T-cell (primary cell): ENCODE measurements around the gene SMYD4. TPM values are rescaled to one million over a fixed set of nuclear protein-coding genes. Genes with fewer than 3 reads are reported as not detected.
"Not testable (repeated sequence)": the region's sequence is repeated elsewhere in the genome, so short reads cannot be mapped to it uniquely, and the experiment has no call there.

Source experiments
- ATAC-seq, 4 experiments: fragments of 200-7000 bp in 3 of 4; fragments of 150-1000 bp in 1 of 4; cut with Tn5 transposase; replicated peaks in 1 of 4; 1 replicate in 3 of 4; 2 replicates in 1 of 4; pipeline ENCODE4 v1.10.0; 2021; ENCODE audit warnings: moderate library complexity in 3 of 4, mild to moderate bottlenecking in 2 of 4, moderate number of reproducible peaks in 1 of 4
- CTCF ChIA-PET, 2 donors: fragments of 300-600 bp; sonication (Branson Sonifier 250); formaldehyde crosslinking; loops; one replicate each; lab custom pipeline; 2022; ENCODE audit warnings: antibody characterized with exemption in 2 of 2; lab: Charles Lee
- POLR2A ChIA-PET, 2 donors: fragments of 300-600 bp; sonication (Branson Sonifier 250); formaldehyde crosslinking; loops; one replicate each; lab custom pipeline; 2022; ENCODE audit warnings: antibody characterized with exemption in 2 of 2; lab: Charles Lee
- DNase-seq, 35 experiments: peaks; one replicate each; pipeline versions ENCODE4 v3.0.0 to v3.0.0-alpha.2; 2013 to 2023
- H3K27ac ChIP-seq: one replicate; pipeline ENCODE4 v1.5.1; 2013; ENCODE audit warnings: low read length
- H3K27me3 ChIP-seq, 2 experiments: replicated peaks in 1 of 2; 1 replicate in 1 of 2; 2 replicates in 1 of 2; pipeline versions ENCODE4 v1.6.1 to v1.7.0; 2013; ENCODE audit warnings: low read length in 1 of 2, mixed read lengths in 1 of 2; ENCODE audit not compliant: control insufficient read depth in 2 of 2, insufficient read depth in 2 of 2; ENCODE audit errors: extremely low read depth in 1 of 2
- H3K36me3 ChIP-seq, 2 donors: 1 replicate in 1 of 2; 2 replicates in 1 of 2; pipeline versions ENCODE4 v1.6.1 to v1.7.0; 2013; ENCODE audit warnings: low read length in 1 of 2; ENCODE audit not compliant: control insufficient read depth in 2 of 2, insufficient read depth in 1 of 2; ENCODE audit errors: extremely low read depth in 1 of 2
- H3K4me1 ChIP-seq, 2 experiments: 1 replicate in 1 of 2; 2 replicates in 1 of 2; pipeline versions ENCODE4 v1.6.1 to v1.7.0; 2013; ENCODE audit warnings: low read length in 2 of 2, mixed read lengths in 1 of 2; ENCODE audit not compliant: insufficient read depth in 2 of 2, control insufficient read depth in 1 of 2; ENCODE audit errors: extremely low read depth in 1 of 2
- H3K4me3 ChIP-seq, 2 donors: 1 replicate in 1 of 2; 2 replicates in 1 of 2; pipeline versions ENCODE4 v1.5.1 to v1.7.0; 2013; ENCODE audit warnings: mild to moderate bottlenecking in 2 of 2, low read length in 1 of 2, moderate library complexity in 1 of 2; ENCODE audit not compliant: control insufficient read depth in 1 of 2; ENCODE audit errors: extremely low read depth in 1 of 2
- H3K9me3 ChIP-seq: 2 replicates; pipeline ENCODE4 v1.7.0; 2013
- H3K27ac Mint-ChIP-seq, 2 donors: one replicate each; pipeline ENCODE4 v1.8.0; 2020 to 2021; ENCODE audit warnings: mild to moderate bottlenecking in 2 of 2, mixed read lengths in 2 of 2
- H3K27me3 Mint-ChIP-seq, 2 donors: one replicate each; pipeline ENCODE4 v1.8.0; 2021 to 2022; ENCODE audit warnings: mixed read lengths in 2 of 2
- H3K36me3 Mint-ChIP-seq: one replicate; pipeline ENCODE4 v1.8.0; 2021; ENCODE audit warnings: mixed read lengths
- H3K4me1 Mint-ChIP-seq, 3 donors: one replicate each; pipeline ENCODE4 v1.8.0; 2020 to 2022; ENCODE audit warnings: mixed read lengths in 3 of 3, mild to moderate bottlenecking in 1 of 3
- H3K4me3 Mint-ChIP-seq, 3 donors: one replicate each; pipeline ENCODE4 v1.8.0; 2020 to 2022; ENCODE audit warnings: mild to moderate bottlenecking in 3 of 3, mixed read lengths in 3 of 3, moderate library complexity in 3 of 3
- H3K9me3 Mint-ChIP-seq, 3 donors: one replicate each; pipeline ENCODE4 v1.8.0; 2020 to 2022; ENCODE audit warnings: mixed read lengths in 3 of 3
- WGBS: methylation state at CpG from one replicate; pipeline ENCODE4 v1.1.5; 2013; ENCODE audit warnings: missing lambda C conversion rate; ENCODE audit not compliant: insufficient coverage; 5-methylcytosine and 5-hydroxymethylcytosine counted together
- total RNA-seq, 35 experiments: library from RNA in 6 of 35; stranded (reverse) in 6 of 35; fragments of 120-200 nt in 1 of 35; gene quantifications; one replicate each; pipeline versions ENCODE4 v1.2.1 to v1.2.4 and lab custom pipeline; 2013 to 2026

Gene SMYD4
- total RNA-seq, 5 donors from 2014 or later (not counting 1 experiment from before 2014, with no cell fraction given): 24.4 to 42.7 (median 38.5) TPM

GRCh38 chr17:1820528-1821252 is 9.0 kb downstream of the SMYD4 start:
- H3K27me3 Mint-ChIP-seq: no peaks in the 10 kb centered on the region
- no peaks in the 10 kb centered on the region for H3K9me3 Mint-ChIP-seq
- H3K27ac Mint-ChIP-seq: peak overlapping the region; percentile 24 to 45
- H3K4me3 Mint-ChIP-seq: no peak overlapping the region
- WGBS: 100% methylated on average over 1 of the region's 7 CpGs
- DNase-seq: no peak
- Histone ChIP-seq H3K9me3 (no peaks in the 10 kb centered on the region), H3K36me3 (peaks cover 0 to 15% of the 10 kb centered on the region in 2 donors), H3K27ac (no peak overlapping the region), H3K4me1 (peaks cover 6 to 21% of the 10 kb centered on the region in 2 experiments), H3K4me3 (no peak overlapping the region), H3K27me3 (no peaks in the 10 kb centered on the region)
- no peak for ATAC-seq
- CTCF ChIA-PET: interaction anchor here in 1 of 2 donors (0.6 kb wide), 1 partner anchor 39 kb away, joined by 3 read pairs; no protein-coding TSS in a partner anchor
- peaks cover 22% of the 10 kb centered on the region for H3K36me3 Mint-ChIP-seq
- POLR2A ChIA-PET: interaction anchor here in 1 of 2 donors (0.6 kb wide), 1 partner anchor 439 kb away, joined by 3 read pairs; no protein-coding TSS in a partner anchor
- peaks cover 17 to 33% (median 28%) of the 10 kb centered on the region in 3 donors for H3K4me1 Mint-ChIP-seq

- ChIA-PET CTCF (interaction anchor here in 1 of 2 donors (0.6 kb wide), 1 partner anchor 50 kb away, joined by 3 read pairs; no protein-coding TSS in a partner anchor), POLR2A (interaction anchor here in 1 of 2 donors (0.6 kb wide), 1 partner anchor 18 kb away, joined by 3 read pairs; no protein-coding TSS in a partner anchor)
- Mint-ChIP-seq H3K36me3 (peaks cover 25% of the 10 kb centered on the region), H3K27me3 (no peaks in the 10 kb centered on the region), H3K4me1 (no peaks in the 10 kb centered on the region), H3K4me3 (no peak overlapping the region), H3K9me3 (no peaks in the 10 kb centered on the region), H3K27ac (no peak overlapping the region)
- WGBS: 87% methylated on average over 3 of the region's 5 CpGs
- DNase-seq (no peak), ATAC-seq (no peak)
- H3K27ac ChIP-seq: no peak overlapping the region
- H3K4me3 ChIP-seq: no peak overlapping the region
- H3K36me3 ChIP-seq: peaks cover 7 to 34% of the 10 kb centered on the region in 2 donors
- no peaks in the 10 kb centered on the region for H3K4me1 ChIP-seq
- no peaks in the 10 kb centered on the region for H3K9me3 ChIP-seq
- H3K27me3 ChIP-seq: no peaks in the 10 kb centered on the region
Observed at GRCh38 chr17:1813088-1813487, 16.6 kb downstream of the SMYD4 start.

GRCh38 chr17:1810450-1811103 is 19.1 kb downstream of the SMYD4 start:
- H3K36me3 ChIP-seq: peaks cover 7 to 39% of the 10 kb centered on the region in 2 donors
- H3K4me3 ChIP-seq: no peak overlapping the region
- peaks cover 30% of the 10 kb centered on the region for H3K36me3 Mint-ChIP-seq
- DNase-seq: no peak
- H3K27me3 ChIP-seq: no peaks in the 10 kb centered on the region
- no peaks in the 10 kb centered on the region for H3K4me1 Mint-ChIP-seq
- H3K9me3 Mint-ChIP-seq: no peaks in the 10 kb centered on the region
- H3K27me3 Mint-ChIP-seq: no peaks in the 10 kb centered on the region
- 99% methylated on average over 14 of the region's 20 CpGs for WGBS
- no peak overlapping the region for H3K27ac Mint-ChIP-seq
- H3K4me1 ChIP-seq: no peaks in the 10 kb centered on the region
- ATAC-seq: no peak
- no peaks in the 10 kb centered on the region for H3K9me3 ChIP-seq
- H3K4me3 Mint-ChIP-seq: no peak overlapping the region
- no peak overlapping the region for H3K27ac ChIP-seq
- CTCF ChIA-PET: no interaction called here
- POLR2A ChIA-PET: no interaction called here

- H3K4me3 Mint-ChIP-seq, H3K4me3 ChIP-seq, H3K4me1 ChIP-seq, POLR2A ChIA-PET, H3K9me3 Mint-ChIP-seq, DNase-seq, H3K27me3 Mint-ChIP-seq, H3K27ac ChIP-seq, CTCF ChIA-PET, H3K27me3 ChIP-seq, ATAC-seq, H3K27ac Mint-ChIP-seq, H3K4me1 Mint-ChIP-seq, H3K9me3 ChIP-seq: not testable (repeated sequence)
- H3K36me3 Mint-ChIP-seq: peaks cover 31% of the 10 kb centered on the region
- peaks cover 7 to 39% of the 10 kb centered on the region in 2 donors for H3K36me3 ChIP-seq
- 100% methylated on average over 4 of the region's 8 CpGs for WGBS
Observed at GRCh38 chr17:1809815-1810214, 19.9 kb downstream of the SMYD4 start.

- H3K27ac ChIP-seq: no peak overlapping the region
- no CpG with 5 or more reads among the region's 2 CpGs for WGBS
- POLR2A ChIA-PET: no interaction called here
- ATAC-seq (no peak), DNase-seq (no peak)
- H3K9me3 Mint-ChIP-seq: no peaks in the 10 kb centered on the region
- no peak overlapping the region for H3K4me3 ChIP-seq
- no peak overlapping the region for H3K27ac Mint-ChIP-seq
- peaks cover 37% of the 10 kb centered on the region for H3K36me3 Mint-ChIP-seq
- H3K27me3 Mint-ChIP-seq: no peaks in the 10 kb centered on the region
- H3K27me3 ChIP-seq: no peaks in the 10 kb centered on the region
- CTCF ChIA-PET: no interaction called here
- H3K9me3 ChIP-seq: no peaks in the 10 kb centered on the region
- peaks cover 7 to 42% of the 10 kb centered on the region in 2 donors for H3K36me3 ChIP-seq
- no peaks in the 10 kb centered on the region for H3K4me1 Mint-ChIP-seq
- no peaks in the 10 kb centered on the region for H3K4me1 ChIP-seq
- H3K4me3 Mint-ChIP-seq: no peak overlapping the region
Observed at GRCh38 chr17:1808644-1809043, 21.1 kb downstream of the SMYD4 start.

GRCh38 chr17:1807890-1808289 is 21.8 kb downstream of the SMYD4 start:
- no peak for ATAC-seq
- Mint-ChIP-seq H3K27me3 (no peaks in the 10 kb centered on the region), H3K4me1 (no peaks in the 10 kb centered on the region), H3K27ac (no peak overlapping the region), H3K36me3 (peaks cover 37% of the 10 kb centered on the region), H3K9me3 (no peaks in the 10 kb centered on the region), H3K4me3 (no peak overlapping the region)
- ChIA-PET CTCF (interaction anchor here in 1 of 2 donors (0.6 kb wide), 1 partner anchor 15 kb away, joined by 4 read pairs; no protein-coding TSS in a partner anchor), POLR2A (no interaction called here)
- WGBS: 97% methylated on average over 3 of the region's 6 CpGs
- Histone ChIP-seq H3K4me1 (no peaks in the 10 kb centered on the region), H3K36me3 (peaks cover 7 to 47% of the 10 kb centered on the region in 2 donors), H3K27me3 (no peaks in the 10 kb centered on the region), H3K9me3 (no peaks in the 10 kb centered on the region), H3K4me3 (no peak overlapping the region), H3K27ac (no peak overlapping the region)
- DNase-seq: no peak
